H1 (cell line): ENCODE data around the gene SIMC1. TPM values are rescaled to one million over a fixed set of nuclear protein-coding genes. Genes with fewer than 3 reads are reported as not detected.

Experiments used
- CTCF ChIA-PET: fragments of 300-600 bp; sonication (Branson Sonifier 250); formaldehyde crosslinking; loops from one replicate; lab custom pipeline; 2021; ENCODE audit not compliant: partially characterized antibody; lab: Charles Lee
- POLR2A ChIA-PET: fragments of 300-600 bp; sonication (Branson Sonifier 250); formaldehyde crosslinking; loops from one replicate; lab custom pipeline; 2021; ENCODE audit warnings: inconsistent platforms; ENCODE audit not compliant: partially characterized antibody; lab: Charles Lee
- DNase-seq, 2 experiments: peaks; one replicate each; pipeline versions ENCODE4 v3.0.0 to v3.0.0-alpha.2; 2010 to 2022; ENCODE audit warnings: low spot score in 2 of 2, low read depth in 1 of 2, mixed read lengths in 1 of 2
- FAIRE-seq: peaks from 2 replicates; lab custom pipeline; 2011; peaks lifted over from hg19 to GRCh38; lab: Jason Lieb, UNC
- H2AFZ ChIP-seq: 2 replicates; pipeline ENCODE4 v1.8.1; 2012; ENCODE audit warnings: low read length, inconsistent platforms
- H2AK5ac ChIP-seq: 2 replicates; pipeline ENCODE4 v1.6.1; 2013; ENCODE audit warnings: low read depth, low read length
- H2BK120ac ChIP-seq: replicated peaks from 2 replicates; pipeline ENCODE3; 2013; ENCODE audit warnings: low read depth, low read length, inconsistent platforms
- H2BK12ac ChIP-seq: 2 replicates; pipeline ENCODE4 v1.6.1; 2013; ENCODE audit warnings: low read depth, low read length
- H2BK15ac ChIP-seq: 2 replicates; pipeline ENCODE4 v1.6.1; 2013; ENCODE audit warnings: low read length
- H2BK20ac ChIP-seq: 2 replicates; pipeline ENCODE4 v1.6.1; 2013; ENCODE audit warnings: low read length
- H2BK5ac ChIP-seq: 2 replicates; pipeline ENCODE4 v1.6.1; 2013; ENCODE audit warnings: low read depth, low read length
- H3K14ac ChIP-seq: 2 replicates; pipeline ENCODE4 v1.6.1; 2013; ENCODE audit warnings: inconsistent platforms; ENCODE audit not compliant: insufficient read length
- H3K18ac ChIP-seq: 2 replicates; pipeline ENCODE4 v1.6.1; 2013; ENCODE audit warnings: low read length; ENCODE audit errors: extremely low read depth
- H3K23ac ChIP-seq: 2 replicates; pipeline ENCODE4 v1.6.1; 2013; ENCODE audit warnings: inconsistent platforms; ENCODE audit not compliant: insufficient read length
- H3K23me2 ChIP-seq: 2 replicates; pipeline ENCODE4 v1.6.1; 2013; ENCODE audit warnings: low read depth, low read length
- H3K27ac ChIP-seq: 2 replicates; pipeline ENCODE4 v1.6.1; 2011; ENCODE audit warnings: low read depth, low read length, inconsistent platforms
- H3K27me3 ChIP-seq, 4 experiments: replicated peaks in 1 of 4; 1 replicate in 1 of 4; 2 replicates in 3 of 4; pipeline versions ENCODE4 v1.6.1 to v1.8.1; 2011 to 2013; ENCODE audit warnings: low read length in 3 of 4, mild to moderate bottlenecking in 3 of 4, inconsistent platforms in 2 of 4, mixed read lengths in 2 of 4, moderate library complexity in 1 of 4; ENCODE audit not compliant: control insufficient read depth in 3 of 4, insufficient read depth in 3 of 4; ENCODE audit errors: extremely low read depth in 1 of 4
- H3K36me3 ChIP-seq, 4 experiments: 2 replicates each; pipeline versions ENCODE4 v1.6.1 to v1.8.1; 2011 to 2013; ENCODE audit warnings: mild to moderate bottlenecking in 4 of 4, low read length in 3 of 4, moderate library complexity in 2 of 4, control low read depth in 1 of 4, inconsistent platforms in 1 of 4; ENCODE audit not compliant: insufficient read depth in 4 of 4, control insufficient read depth in 2 of 4
- H3K4ac ChIP-seq: replicated peaks from 2 replicates; pipeline ENCODE3; 2013; ENCODE audit warnings: low read length, low read depth, mixed read lengths, inconsistent platforms; ENCODE audit not compliant: insufficient read length
- H3K4me1 ChIP-seq, 4 experiments: replicated peaks in 1 of 4; 1 replicate in 1 of 4; 2 replicates in 3 of 4; pipeline versions ENCODE4 v1.6.1 to v1.8.1; 2011 to 2013; ENCODE audit warnings: low read length in 3 of 4, inconsistent platforms in 2 of 4, mixed read lengths in 1 of 4; ENCODE audit not compliant: insufficient read depth in 4 of 4, control insufficient read depth in 3 of 4
- H3K4me2 ChIP-seq, 2 experiments: 2 replicates each; pipeline versions ENCODE4 v1.6.1 to v1.8.1; 2011 to 2013; ENCODE audit warnings: low read depth in 2 of 2, low read length in 2 of 2, control low read depth in 1 of 2, inconsistent platforms in 1 of 2, mild to moderate bottlenecking in 1 of 2; ENCODE audit not compliant: insufficient read depth in 1 of 2
- H3K4me3 ChIP-seq, 4 experiments: fragments of 200-600, 300-600 bp in 1 of 4; sonication (generic), shearing (Covaris generic), sonication (Bioruptor Twin) in 1 of 4; 2 replicates each; pipeline versions ENCODE4 v1.5.1 to v1.8.1; 2011 to 2016; ENCODE audit warnings: low read length in 4 of 4, low read depth in 3 of 4, control low read depth in 2 of 4, inconsistent platforms in 2 of 4, mild to moderate bottlenecking in 2 of 4, mixed read lengths in 1 of 4, moderate library complexity in 1 of 4; ENCODE audit not compliant: insufficient read depth in 2 of 4; ENCODE audit errors: extremely low read depth in 1 of 4
- H3K56ac ChIP-seq: replicated peaks from 2 replicates; pipeline ENCODE3; 2013; ENCODE audit warnings: low read depth, mild to moderate bottlenecking, mixed read lengths, low read length, inconsistent platforms; ENCODE audit not compliant: insufficient read length
- H3K79me1 ChIP-seq: 2 replicates; pipeline ENCODE4 v1.6.1; 2013; ENCODE audit warnings: low read depth, low read length, control low read depth
- H3K79me2 ChIP-seq, 2 experiments: 2 replicates each; pipeline versions ENCODE4 v1.6.1 to v1.8.1; 2012 to 2013; ENCODE audit warnings: low read length in 2 of 2, mild to moderate bottlenecking in 2 of 2, inconsistent platforms in 1 of 2; ENCODE audit not compliant: insufficient read depth in 2 of 2, control insufficient read depth in 1 of 2
- H3K9ac ChIP-seq, 4 experiments: replicated peaks in 1 of 4; 1 replicate in 1 of 4; 2 replicates in 3 of 4; pipeline versions ENCODE4 v1.6.1 to v1.8.1; 2011 to 2013; ENCODE audit warnings: low read depth in 3 of 4, low read length in 3 of 4, control low read depth in 2 of 4, mild to moderate bottlenecking in 2 of 4, moderate library complexity in 2 of 4, inconsistent platforms in 1 of 4; ENCODE audit errors: extremely low read depth in 1 of 4
- H3K9me3 ChIP-seq, 2 experiments: 2 replicates each; pipeline versions ENCODE4 v1.6.1 to v1.8.1; 2012 to 2013; ENCODE audit warnings: mild to moderate bottlenecking in 2 of 2, moderate library complexity in 2 of 2, control low read depth in 1 of 2, inconsistent platforms in 1 of 2, low read depth in 1 of 2, low read length in 1 of 2, mixed read lengths in 1 of 2; ENCODE audit not compliant: insufficient read depth in 2 of 2
- H4K20me1 ChIP-seq, 2 experiments: replicated peaks in 1 of 2; 2 replicates each; pipeline versions ENCODE3 to v1.8.1; 2011 to 2013; ENCODE audit warnings: inconsistent platforms in 2 of 2, low read length in 2 of 2, mild to moderate bottlenecking in 1 of 2; ENCODE audit not compliant: insufficient read depth in 2 of 2, control insufficient read depth in 1 of 2
- H4K5ac ChIP-seq: 2 replicates; pipeline ENCODE4 v1.6.1; 2013; ENCODE audit warnings: low read length, low read depth, mixed read lengths, inconsistent platforms; ENCODE audit not compliant: insufficient read length
- H4K8ac ChIP-seq: 2 replicates; pipeline ENCODE4 v1.8.0; 2013; ENCODE audit warnings: mild to moderate bottlenecking, moderate library complexity, low read length, inconsistent platforms; ENCODE audit not compliant: insufficient read depth; ENCODE audit errors: extremely low read depth
- H4K91ac ChIP-seq: replicated peaks from 2 replicates; pipeline ENCODE3; 2013; ENCODE audit warnings: low read length, mixed read lengths, inconsistent platforms; ENCODE audit not compliant: insufficient read length
- ATF2 ChIP-seq: IDR thresholded peaks from 2 replicates; pipeline ENCODE4 v1.6.1; 2012; ENCODE audit warnings: low read length, inconsistent platforms
- BACH1 ChIP-seq: IDR thresholded peaks from 2 replicates; pipeline ENCODE4 v1.6.1; 2012; ENCODE audit warnings: low read length, improper control_type of control experiment
- CBX5 ChIP-seq: fragments of 300-800, 300-1000 bp; sonication (generic); IDR thresholded peaks from 2 replicates; pipeline ENCODE4 v1.7.1; 2016; ENCODE audit warnings: antibody characterized with exemption, low read length, low read depth
- CBX8 ChIP-seq: fragments of 300-800, 300-1000 bp; sonication (generic); IDR thresholded peaks from 2 replicates; pipeline ENCODE4 v1.7.1; 2016; ENCODE audit warnings: low read depth, low read length, borderline replicate concordance
- GABPA ChIP-seq: IDR thresholded peaks from 2 replicates; pipeline ENCODE4 v1.6.1; 2011; ENCODE audit warnings: mild to moderate bottlenecking, low read length, moderate library complexity, borderline replicate concordance; ENCODE audit not compliant: insufficient read depth
- GTF2F1 ChIP-seq: IDR thresholded peaks from 2 replicates; pipeline ENCODE4 v1.6.1; 2012; ENCODE audit warnings: low read depth, low read length, improper control_type of control experiment, borderline replicate concordance
- HDAC6 ChIP-seq: IDR thresholded peaks from one replicate; pipeline ENCODE4 v1.7.1; 2012; ENCODE audit warnings: low read depth, mild to moderate bottlenecking, inconsistent platforms, low read length, moderate library complexity
- RBBP5 ChIP-seq: IDR thresholded peaks from 2 replicates; pipeline ENCODE4 v1.7.1; 2012; ENCODE audit warnings: low read depth, mild to moderate bottlenecking, inconsistent platforms, low read length, moderate library complexity, borderline replicate concordance
- RNF2 ChIP-seq: fragments of 200-900, 300-1000 bp; sonication (generic); IDR thresholded peaks from 2 replicates; pipeline ENCODE4 v1.7.1; 2016; ENCODE audit warnings: borderline replicate concordance, low read depth, mild to moderate bottlenecking, antibody characterized with exemption, low read length; ENCODE audit not compliant: poor library complexity, severe bottlenecking; ENCODE audit errors: missing control alignments
- WGBS, 2 experiments: shearing (Covaris generic) in 1 of 2; methylation state at CpG; one replicate each; pipeline versions ENCODE4 v1.1.6 to v1.1.7; 2013 to 2015; ENCODE audit warnings: low lambda C conversion rate in 2 of 2, mixed read lengths in 2 of 2, inconsistent platforms in 1 of 2, low coverage in 1 of 2, missing lambda C conversion rate in 1 of 2; ENCODE audit not compliant: insufficient replicate concordance in 2 of 2, insufficient coverage in 1 of 2, insufficient read length in 1 of 2; ENCODE audit errors: extremely low coverage in 1 of 2, missing lambda C conversion rate in 1 of 2; 5-methylcytosine and 5-hydroxymethylcytosine counted together
- polyA plus RNA-seq, 7 experiments: library from polyadenylated mRNA; depleted of rRNA in 3 of 7; stranded (reverse) in 5 of 7; unstranded in 2 of 7; fragments of >200 nt in 5 of 7; fragments of 200-250 nt in 2 of 7; gene quantifications; 1 replicate in 5 of 7; 2 replicates in 1 of 7; 4 replicates in 1 of 7; pipeline versions ENCODE4 v1.2.1 to v1.2.3, GENCODE V29; 2011 to 2013; ENCODE audit warnings: missing spikeins in 2 of 7, mixed read lengths in 2 of 7
- total RNA-seq: library from RNA; stranded (reverse); fragmentation: NEBNext Ultra II Directional; extraction: Animal tissue kit (Norgen Biotek cat#: 25700); gene quantifications from 2 replicates; pipeline ENCODE4 v1.2.1, GENCODE V29; 2021

SIMC1 gene
- total and polyA plus RNA-seq, 2 of the 8 experiments (the other 6 are each of a cell fraction or from before 2014, with no cell fraction given), result 12.3 to 21.2 TPM

GRCh38 chr5:176341325-176342157, 103.3 kb downstream of the SIMC1 start:
- Histone ChIP-seq H3K14ac (no peak overlapping the region), H4K20me1 (no peaks in the 10 kb centered on the region), H3K23me2 (no peaks in the 10 kb centered on the region), H3K36me3 (peaks cover 8 to 24% (median 20%) of the 10 kb centered on the region in 4 experiments), H2AFZ (no peak overlapping the region), H2BK12ac (no peak overlapping the region), H3K4ac (no peak overlapping the region), H2AK5ac (no peak overlapping the region), H3K4me2 (no peak overlapping the region), H2BK5ac (no peak overlapping the region), H2BK120ac (no peak overlapping the region), H3K18ac (no peak overlapping the region), H3K56ac (no peak overlapping the region), H3K4me1 (no peaks in the 10 kb centered on the region), H3K27ac (no peak overlapping the region), H3K4me3 (no peak overlapping the region), H3K79me1 (no peaks in the 10 kb centered on the region), H4K5ac (no peak overlapping the region), H2BK15ac (no peak overlapping the region), H3K79me2 (no peaks in the 10 kb centered on the region), H3K23ac (no peak overlapping the region), H4K91ac (no peak overlapping the region), H3K27me3 (no peaks in the 10 kb centered on the region), H2BK20ac (no peak overlapping the region), H3K9me3 (no peaks in the 10 kb centered on the region), H3K9ac (no peak overlapping the region), H4K8ac (no peak overlapping the region)
- FAIRE-seq (no peak), DNase-seq (no peak)
- ChIA-PET POLR2A (interaction anchor here (1.8 kb wide), 1 partner anchor 13 kb away, joined by 5 read pairs; no protein-coding TSS in a partner anchor), CTCF (interaction anchor here (0.7 to 1.1 kb wide), 2 partner anchors 13 to 38 kb away, joined by 3 to 4 read pairs; no protein-coding TSS in a partner anchor)
- WGBS, 2 experiments, result 92% methylated on average over 2 of the region's 2 CpGs; no CpG with 5 or more reads in 1 of the 2 experiments
- TF ChIP-seq RBBP5 (no peak), HDAC6 (no peak), CBX5 (no peak), GTF2F1 (no peak), CBX8 (no peak), ATF2 (no peak), GABPA (no peak), RNF2 (no peak), BACH1 (no peak)
